ENCODE results near the gene MAPKAP1.

DNA sequence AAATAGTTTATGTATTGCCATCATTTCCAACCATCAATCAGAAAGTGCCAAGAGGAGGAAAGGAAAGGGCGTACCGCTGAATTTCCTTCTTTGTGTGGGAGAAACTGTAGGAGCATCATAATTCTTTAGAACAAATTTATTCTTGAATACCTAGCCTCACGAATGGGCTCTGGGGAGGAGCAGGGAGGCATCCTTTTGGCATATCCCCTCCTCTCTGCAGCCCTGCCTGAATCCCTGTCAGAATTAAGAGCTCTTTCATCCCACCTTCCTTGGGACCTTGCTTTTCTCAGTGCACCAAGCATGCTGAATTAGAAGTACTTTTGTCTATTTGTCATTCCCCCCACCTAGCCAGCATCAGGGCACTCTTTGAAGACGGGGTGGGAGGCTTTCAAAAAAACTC lies 189.4 kb downstream of the MAPKAP1 start:
- TF ChIP-seq, protein P1, sequence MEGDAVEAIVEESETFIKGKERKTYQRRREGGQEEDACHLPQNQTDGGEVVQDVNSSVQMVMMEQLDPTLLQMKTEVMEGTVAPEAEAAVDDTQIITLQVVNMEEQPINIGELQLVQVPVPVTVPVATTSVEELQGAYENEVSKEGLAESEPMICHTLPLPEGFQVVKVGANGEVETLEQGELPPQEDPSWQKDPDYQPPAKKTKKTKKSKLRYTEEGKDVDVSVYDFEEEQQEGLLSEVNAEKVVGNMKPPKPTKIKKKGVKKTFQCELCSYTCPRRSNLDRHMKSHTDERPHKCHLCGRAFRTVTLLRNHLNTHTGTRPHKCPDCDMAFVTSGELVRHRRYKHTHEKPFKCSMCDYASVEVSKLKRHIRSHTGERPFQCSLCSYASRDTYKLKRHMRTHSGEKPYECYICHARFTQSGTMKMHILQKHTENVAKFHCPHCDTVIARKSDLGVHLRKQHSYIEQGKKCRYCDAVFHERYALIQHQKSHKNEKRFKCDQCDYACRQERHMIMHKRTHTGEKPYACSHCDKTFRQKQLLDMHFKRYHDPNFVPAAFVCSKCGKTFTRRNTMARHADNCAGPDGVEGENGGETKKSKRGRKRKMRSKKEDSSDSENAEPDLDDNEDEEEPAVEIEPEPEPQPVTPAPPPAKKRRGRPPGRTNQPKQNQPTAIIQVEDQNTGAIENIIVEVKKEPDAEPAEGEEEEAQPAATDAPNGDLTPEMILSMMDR (IDR thresholded peaks at IDR 0.05), result no peak
- no peak for TF ChIP-seq POLR2A (IDR thresholded peaks at IDR 0.05)
